GM23338 (cell line): ENCODE data around the gene SNX9.

Source experiments
- CTCF ChIP-seq, 2 experiments: fragments of 200-600 bp in 1 of 2; sonication (generic) in 1 of 2; conservative IDR thresholded peaks; 2 replicates each; pipeline versions ENCODE4 v1.5.1 to v1.6.1; 2016 to 2017; ENCODE audit warnings: antibody characterized with exemption in 2 of 2, low read depth in 2 of 2, mild to moderate bottlenecking in 2 of 2, moderate library complexity in 1 of 2
- EZH2 ChIP-seq: fragments of 200-600 bp; sonication (generic); IDR thresholded peaks from one replicate; pipeline ENCODE4 v1.8.0; 2017; ENCODE audit warnings: antibody characterized with exemption, mild to moderate bottlenecking, low read depth; ENCODE audit not compliant: unreplicated experiment
- EZH2phosphoT487 ChIP-seq: fragments of 200-600 bp; sonication (generic); IDR thresholded peaks from one replicate; pipeline ENCODE4 v1.8.1; 2018; ENCODE audit warnings: antibody characterized with exemption; ENCODE audit not compliant: unreplicated experiment
- POLR2AphosphoS5 ChIP-seq: IDR thresholded peaks from 2 replicates; pipeline ENCODE4 v1.6.1; 2016; ENCODE audit warnings: antibody characterized with exemption, low read depth
- STAT1 ChIP-seq: IDR thresholded peaks from one replicate; pipeline ENCODE4 v1.6.1; 2016; ENCODE audit warnings: antibody characterized with exemption; ENCODE audit not compliant: unreplicated experiment

- TF ChIP-seq CTCF (conservative IDR thresholded peaks at IDR 0.05; ENCODE audit: low read depth in 2 of 2) (no peak), POLR2AphosphoS5 (no peak), EZH2phosphoT487 (no peak), STAT1 (no peak), EZH2 (no peak)
These were observed 9.4 kb downstream of the SNX9 start for GRCh38 chr6:157832250-157832967.
